Measurements from ENCODE around the gene BEAN1. TPM values are rescaled to one million over a fixed set of nuclear protein-coding genes. Genes with fewer than 3 reads are reported as not detected.

Gene BEAN1
- total and polyA plus RNA-seq, 9 of the 15 experiments (the other 6 are each of a cell fraction or from before 2014, with no cell fraction given) = not detected

GRCh38 chr16:66446737-66447136 lies 19.6 kb downstream of the BEAN1 start (continued):
- TF ChIP-seq MLLT1 (IDR thresholded peaks at IDR 0.05) (no peak), ZNF263 (CRISPR knock-in tag; IDR thresholded peaks at IDR 0.05; ENCODE audit: borderline replicate concordance) (no peak), SP2 (IDR thresholded peaks at IDR 0.05; ENCODE audit: extremely low read depth, low read depth, low read length, poor library complexity, severe bottlenecking) (no peak), ZNF696 (CRISPR knock-in tag; conservative IDR thresholded peaks at IDR 0.05) (no peak), PATZ1 (CRISPR knock-in tag; IDR thresholded peaks at IDR 0.05; ENCODE audit: borderline replicate concordance) (no peak), NUFIP1 (IDR thresholded peaks at IDR 0.05; ENCODE audit: partially characterized antibody) (no peak), ZNF408 (CRISPR knock-in tag; IDR thresholded peaks at IDR 0.05; ENCODE audit: low read depth) (no peak), THAP7 (CRISPR knock-in tag; IDR thresholded peaks at IDR 0.05) (no peak), ZNF3 (CRISPR knock-in tag; IDR thresholded peaks at IDR 0.05) (no peak), ZNF75A (CRISPR knock-in tag; IDR thresholded peaks at IDR 0.05) (no peak), POLR2AphosphoS2 (IDR thresholded peaks at IDR 0.05; ENCODE audit: low read length) (no peak), BCL6 (CRISPR knock-in tag; IDR thresholded peaks at IDR 0.05) (no peak), ETV1 (tag; conservative IDR thresholded peaks at IDR 0.05; ENCODE audit: low read depth) (no peak), ZNF316 (IDR thresholded peaks at IDR 0.05) (no peak)

All from K562 (cell line).